Measurements from ENCODE around the gene SPTBN4. TPM values are rescaled to one million over a fixed set of nuclear protein-coding genes. Genes with fewer than 3 reads are reported as not detected.
"Not testable (repeated sequence)": the region's sequence is repeated elsewhere in the genome, so short reads cannot be mapped to it uniquely, and the experiment has no call there.

SPTBN4 gene
- total and polyA plus RNA-seq, 2 of the 4 experiments (the other 2 are of a cell fraction), result 0.72 to 0.91 TPM

DNA sequence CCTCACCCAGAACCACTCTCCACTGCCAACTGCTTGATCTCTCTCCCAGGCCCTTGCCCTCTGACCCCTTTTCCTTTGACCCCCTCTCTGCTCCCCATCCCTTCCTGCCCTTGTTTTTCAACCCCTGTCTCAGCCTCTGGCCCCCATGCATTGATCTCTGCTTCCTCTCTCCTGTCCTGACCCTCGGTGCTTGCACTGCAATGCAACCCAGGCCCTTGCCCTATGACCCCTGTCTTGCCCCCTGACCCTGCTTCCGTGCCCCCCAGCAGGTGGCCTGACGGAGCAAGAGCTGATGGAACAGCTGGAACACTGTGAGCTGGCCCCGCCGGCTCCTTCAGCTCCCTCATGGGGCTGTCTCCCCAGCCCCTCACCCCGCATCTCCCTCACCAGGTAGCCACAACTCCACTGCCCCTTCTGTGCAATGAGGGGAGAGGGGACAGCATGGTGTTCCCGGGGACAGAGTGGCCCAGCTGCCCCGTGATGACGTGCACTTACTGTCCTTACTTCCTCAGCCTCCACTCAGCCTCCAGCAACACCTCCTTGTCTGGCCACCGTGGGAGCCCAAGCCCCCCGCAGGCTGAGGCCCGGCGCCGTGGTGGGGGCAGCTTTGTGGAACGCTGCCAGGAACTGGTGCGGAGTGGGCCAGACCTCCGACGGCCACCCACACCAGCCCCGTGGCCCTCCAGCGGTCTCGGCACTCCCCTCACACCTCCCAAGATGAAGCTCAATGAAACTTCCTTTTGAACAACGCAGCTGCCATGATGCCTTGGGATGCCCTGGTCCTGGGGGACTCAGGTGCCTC is 123.9 kb downstream of the SPTBN4 start (continued):
- no peak for TF ChIP-seq SMC3 (IDR thresholded peaks at IDR 0.05; ENCODE audit: low read depth, low read length)
- TF ChIP-seq, protein P1, sequence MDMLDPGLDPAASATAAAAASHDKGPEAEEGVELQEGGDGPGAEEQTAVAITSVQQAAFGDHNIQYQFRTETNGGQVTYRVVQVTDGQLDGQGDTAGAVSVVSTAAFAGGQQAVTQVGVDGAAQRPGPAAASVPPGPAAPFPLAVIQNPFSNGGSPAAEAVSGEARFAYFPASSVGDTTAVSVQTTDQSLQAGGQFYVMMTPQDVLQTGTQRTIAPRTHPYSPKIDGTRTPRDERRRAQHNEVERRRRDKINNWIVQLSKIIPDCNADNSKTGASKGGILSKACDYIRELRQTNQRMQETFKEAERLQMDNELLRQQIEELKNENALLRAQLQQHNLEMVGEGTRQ (IDR thresholded peaks at IDR 0.05; ENCODE audit: low read depth, low read length), result no peak
- TF ChIP-seq RFX5 (IDR thresholded peaks at IDR 0.05; ENCODE audit: low read depth, low read length), result no peak
- TF ChIP-seq, protein P2, sequence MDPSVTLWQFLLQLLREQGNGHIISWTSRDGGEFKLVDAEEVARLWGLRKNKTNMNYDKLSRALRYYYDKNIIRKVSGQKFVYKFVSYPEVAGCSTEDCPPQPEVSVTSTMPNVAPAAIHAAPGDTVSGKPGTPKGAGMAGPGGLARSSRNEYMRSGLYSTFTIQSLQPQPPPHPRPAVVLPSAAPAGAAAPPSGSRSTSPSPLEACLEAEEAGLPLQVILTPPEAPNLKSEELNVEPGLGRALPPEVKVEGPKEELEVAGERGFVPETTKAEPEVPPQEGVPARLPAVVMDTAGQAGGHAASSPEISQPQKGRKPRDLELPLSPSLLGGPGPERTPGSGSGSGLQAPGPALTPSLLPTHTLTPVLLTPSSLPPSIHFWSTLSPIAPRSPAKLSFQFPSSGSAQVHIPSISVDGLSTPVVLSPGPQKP (IDR thresholded peaks at IDR 0.05; ENCODE audit: borderline replicate concordance, low read depth, low read length), result no peak

DNA sequence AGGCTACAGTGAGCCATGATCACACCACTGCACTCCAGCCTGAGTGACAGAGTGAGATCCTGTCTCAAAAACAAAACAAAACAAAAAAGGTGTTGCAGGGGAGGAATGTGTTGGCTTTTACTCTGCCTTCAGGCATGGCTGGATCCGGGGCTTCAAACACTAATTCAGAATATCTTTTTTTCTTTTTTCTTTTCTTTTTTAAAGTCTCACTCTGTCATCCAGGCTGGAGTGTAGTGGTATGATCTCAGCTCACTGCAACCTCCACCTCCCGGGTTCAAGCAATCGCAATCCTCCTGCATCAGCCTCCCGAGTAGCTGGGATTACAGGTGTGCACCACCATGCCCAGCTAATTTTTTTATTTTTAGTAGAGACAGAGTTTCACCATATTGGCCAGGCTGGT is 124.9 kb downstream of the SPTBN4 start:
- DNase-seq; H3K9me3 ChIP-seq (ENCODE audit: control insufficient read depth, insufficient read depth, low read length); H3K14ac ChIP-seq (replicated peaks; ENCODE audit: low read depth, low read length); H3K4ac ChIP-seq (ENCODE audit: low read depth, low read length); H3K4me1 ChIP-seq (ENCODE audit: control insufficient read depth, insufficient read depth, low read length); H2AK5ac ChIP-seq (ENCODE audit: low read depth, low read length); H4K8ac ChIP-seq (ENCODE audit: low read depth in 2 of 2, low read length in 2 of 2); CTCF ChIA-PET; dilution Hi-C loops (cut with HindIII; ENCODE audit: low sequenced_read_pairs, unreplicated experiment); H4K20me1 ChIP-seq (ENCODE audit: insufficient read depth, low read length); H3K56ac ChIP-seq (ENCODE audit: extremely low read depth, insufficient read depth, low read length); BruUV-seq (replicated peaks); H3K18ac ChIP-seq (ENCODE audit: low read depth, low read length); H2BK120ac ChIP-seq (ENCODE audit: low read depth, low read length); H3K4me3 ChIP-seq (ENCODE audit: insufficient read depth, low read depth, low read length); H3K4me2 ChIP-seq (ENCODE audit: low read depth, low read length); ATAC-seq (ENCODE audit: low read depth); in situ Hi-C loops (cut with MboI; ENCODE audit: low sequenced_read_pairs); H2BK20ac ChIP-seq (ENCODE audit: low read depth, low read length); H3K27me3 ChIP-seq (ENCODE audit: control insufficient read depth, insufficient read depth, low read length); H2BK5ac ChIP-seq (ENCODE audit: low read depth, low read length, poor library complexity, severe bottlenecking); H3K9me1 ChIP-seq (ENCODE audit: insufficient read depth, low read length); H2BK15ac ChIP-seq (ENCODE audit: low read depth, low read length); H3K79me1 ChIP-seq (ENCODE audit: low read depth in 1 of 2, low read length in 2 of 2); H2AFZ ChIP-seq (replicated peaks; ENCODE audit: low read length, poor library complexity); H3K9ac ChIP-seq (ENCODE audit: low read depth, low read length); H4K91ac ChIP-seq (ENCODE audit: insufficient read depth, low read depth, low read length); POLR2A ChIA-PET (ENCODE audit: unreplicated experiment); H3K27ac ChIP-seq (ENCODE audit: insufficient read depth, low read length); H3K23ac ChIP-seq (ENCODE audit: low read depth, low read length); H2AK9ac ChIP-seq (replicated peaks; ENCODE audit: low read depth, low read length, poor library complexity); H4K5ac ChIP-seq (ENCODE audit: low read depth, low read length): not testable (repeated sequence)
- H3K36me3 ChIP-seq (ENCODE audit: control insufficient read depth, insufficient read depth, low read length), result peaks cover 31% of the 10 kb centered on the region
- intact Hi-C loops (cut with micrococcal nuclease), result loop anchor here (10.0 kb wide), 1 partner anchor 457 kb away; no protein-coding TSS in a partner anchor
- no CpG with 5 or more reads among the region's 4 CpGs for WGBS, 2 experiments (ENCODE audit: extremely low coverage in 2 of 2, insufficient read length in 1 of 2)
